Peyer's patch (tissue), 4 donors: ENCODE data around the gene KIAA2012. TPM values are rescaled to one million over a fixed set of nuclear protein-coding genes. Genes with fewer than 3 reads are reported as not detected.
"Not testable (repeated sequence)": the region's sequence is repeated elsewhere in the genome, so short reads cannot be mapped to it uniquely, and the experiment has no call there.

Source experiments
- DNase-seq, 3 donors: peaks; one replicate each; pipeline ENCODE4 v3.0.0-alpha.2; 2017 to 2019
- H3K27ac ChIP-seq, 4 donors: fragments of 200-600 bp; sonication (generic); one replicate each; pipeline ENCODE4 v1.5.1; 2016 to 2019
- H3K27me3 ChIP-seq, 2 donors: fragments of 200-600 bp; sonication (generic); one replicate each; pipeline ENCODE4 v1.5.1; 2019
- H3K36me3 ChIP-seq, 3 donors: fragments of 200-600 bp; sonication (generic); one replicate each; pipeline ENCODE4 v1.5.1; 2016 to 2019
- H3K4me1 ChIP-seq, 4 donors: fragments of 200-600 bp; sonication (generic); one replicate each; pipeline ENCODE4 v1.5.1; 2016 to 2019
- H3K4me3 ChIP-seq, 4 donors: fragments of 200-600 bp; sonication (generic); 1 replicate in 3 of 4; 2 replicates in 1 of 4; pipeline ENCODE4 v1.5.1; 2016 to 2019; ENCODE audit warnings: mild to moderate bottlenecking in 1 of 4
- H3K9me3 ChIP-seq, 4 donors: fragments of 200-600 bp; sonication (generic); one replicate each; pipeline ENCODE4 v1.5.1; 2016 to 2019; ENCODE audit warnings: mild to moderate bottlenecking in 1 of 4
- CTCF ChIP-seq, 6 experiments: fragments of 450-650 bp in 4 of 6; fragments of 200-600 bp in 2 of 6; sonication (generic) in 1 of 6; IDR thresholded peaks; one replicate each; pipeline ENCODE4 v1.5.1; 2017 to 2019; ENCODE audit warnings: antibody characterized with exemption in 6 of 6, mild to moderate bottlenecking in 3 of 6, moderate library complexity in 1 of 6
- POLR2A ChIP-seq, 2 donors: fragments of 450-650 bp; IDR thresholded peaks; one replicate each; pipeline ENCODE4 v1.5.1; 2017; ENCODE audit warnings: antibody characterized with exemption in 2 of 2, mild to moderate bottlenecking in 2 of 2, moderate library complexity in 2 of 2
- total RNA-seq, 4 donors: library from RNA; depleted of rRNA; stranded (reverse); fragments of >200 nt; gene quantifications; one replicate each; pipeline ENCODE4 v1.1.0, GENCODE V29; 2016

KIAA2012 gene
- total RNA-seq, 4 donors from 2014 or later: 0.27 TPM; not detected in 3

GRCh38 chr2:202204855-202205254, 131.8 kb downstream of the KIAA2012 start:
- Histone ChIP-seq H3K4me3 (no peak overlapping the region), H3K9me3 (no peaks in the 10 kb centered on the region), H3K27ac (no peak overlapping the region), H3K27me3 (no peaks in the 10 kb centered on the region), H3K4me1 (no peaks in the 10 kb centered on the region), H3K36me3 (peaks cover 0 to 26% (median 0%) of the 10 kb centered on the region in 3 donors)
- no peak for TF ChIP-seq CTCF (IDR thresholded peaks at IDR 0.05)
- no peak for TF ChIP-seq POLR2A (IDR thresholded peaks at IDR 0.05)
- no peak for DNase-seq

GRCh38 chr2:202208526-202208925, 135.5 kb downstream of the KIAA2012 start:
- Histone ChIP-seq H3K27me3 (no peaks in the 10 kb centered on the region), H3K36me3 (peaks cover 0 to 51% (median 0%) of the 10 kb centered on the region in 3 donors)

GRCh38 chr2:202215179-202215578, 142.1 kb downstream of the KIAA2012 start:
- Histone ChIP-seq H3K9me3 (no peaks in the 10 kb centered on the region), H3K4me1 (no peaks in the 10 kb centered on the region), H3K27ac (no peak overlapping the region), H3K4me3 (no peak overlapping the region), H3K36me3 (peaks cover 0 to 40% (median 0%) of the 10 kb centered on the region in 3 donors), H3K27me3 (no peaks in the 10 kb centered on the region)
- TF ChIP-seq CTCF (IDR thresholded peaks at IDR 0.05): no peak
- TF ChIP-seq POLR2A (IDR thresholded peaks at IDR 0.05): no peak
- no peak for DNase-seq

More at GRCh38 chr2:202208526-202208925, 135.5 kb downstream of the KIAA2012 start:
- no peak for TF ChIP-seq POLR2A (IDR thresholded peaks at IDR 0.05)
- H3K4me1 ChIP-seq: no peaks in the 10 kb centered on the region
- no peaks in the 10 kb centered on the region for H3K9me3 ChIP-seq
- no peak for DNase-seq
- H3K4me3 ChIP-seq: no peak overlapping the region
- no peak overlapping the region for H3K27ac ChIP-seq

GRCh38 chr2:202221873-202222272, 148.8 kb downstream of the KIAA2012 start:
- Histone ChIP-seq H3K36me3 (peaks cover 0 to 25% (median 0%) of the 10 kb centered on the region in 3 donors), H3K9me3 (no peaks in the 10 kb centered on the region), H3K27me3 (no peaks in the 10 kb centered on the region), H3K4me1 (no peaks in the 10 kb centered on the region), H3K4me3 (no peak overlapping the region), H3K27ac (no peak overlapping the region)
- DNase-seq: no peak
- TF ChIP-seq POLR2A (IDR thresholded peaks at IDR 0.05) (no peak), CTCF (IDR thresholded peaks at IDR 0.05) (no peak)

- no peaks in the 10 kb centered on the region for H3K9me3 ChIP-seq
- TF ChIP-seq POLR2A (IDR thresholded peaks at IDR 0.05) (no peak), CTCF (IDR thresholded peaks at IDR 0.05) (no peak)
- peak; percentile 19 to 62 (median 49) for DNase-seq
- H3K4me1 ChIP-seq: peaks cover 0 to 14% (median 6%) of the 10 kb centered on the region in 4 donors
- H3K4me3 ChIP-seq: peak overlapping the region; percentile 64 to 87 (median 76)
- H3K27me3 ChIP-seq: no peaks in the 10 kb centered on the region
- no peaks in the 10 kb centered on the region for H3K36me3 ChIP-seq
- H3K27ac ChIP-seq: peak overlapping the region; percentile 83 to 87 (median 86)
Measured at GRCh38 chr2:202237787-202238233, 164.8 kb downstream of the KIAA2012 start.

- peak; percentile 91 to 96 (median 92) for DNase-seq
- no peaks in the 10 kb centered on the region for H3K9me3 ChIP-seq
- peaks cover 0 to 14% (median 6%) of the 10 kb centered on the region in 4 donors for H3K4me1 ChIP-seq
- H3K27me3 ChIP-seq: no peaks in the 10 kb centered on the region
- TF ChIP-seq CTCF (IDR thresholded peaks at IDR 0.05): no peak
- TF ChIP-seq POLR2A (IDR thresholded peaks at IDR 0.05): peak in 1 of 2 donors; percentile 40
- H3K36me3 ChIP-seq: no peaks in the 10 kb centered on the region
- H3K4me3 ChIP-seq: peak within 1 kb of the TSS; percentile 64 to 87 (median 76)
- H3K27ac ChIP-seq: peak within 1 kb of the TSS; percentile 83 to 87 (median 86)
Measured at GRCh38 chr2:202238234-202239197, 165.5 kb downstream of the KIAA2012 start, which contains the start of gene SUMO1. Gene SUMO1 (minus strand): TSS chr2:202238597. CDS start chr2:202238451, 146 bp downstream.

GRCh38 chr2:202247710-202248109, 174.7 kb downstream of the KIAA2012 start:
- H3K27ac ChIP-seq, H3K36me3 ChIP-seq, H3K27me3 ChIP-seq, DNase-seq, H3K4me1 ChIP-seq, H3K4me3 ChIP-seq, H3K9me3 ChIP-seq: not testable (repeated sequence)
